DOHH2 (cell line): ENCODE data around the gene PKP4.

Source experiments
- H3F3A ChIP-seq: fragments of 200-600 bp; sonication (generic), shearing (Covaris generic); 2 replicates; pipeline ENCODE4 v1.6.0; 2016; ENCODE audit warnings: antibody characterized with exemption, mild to moderate bottlenecking; ENCODE audit not compliant: control insufficient read depth, insufficient read depth
- H3K27ac ChIP-seq: fragments of 200-600 bp; sonication (generic); 2 replicates; pipeline ENCODE4 v1.5.1; 2014; ENCODE audit warnings: low read depth, mild to moderate bottlenecking, low read length, moderate library complexity
- H3K27me3 ChIP-seq: fragments of 200-600 bp; sonication (generic); 2 replicates; pipeline ENCODE4 v1.6.1; 2014; ENCODE audit warnings: mild to moderate bottlenecking, low read length, mixed read lengths; ENCODE audit not compliant: control insufficient read depth
- H3K36me3 ChIP-seq: fragments of 200-600 bp; sonication (generic); 2 replicates; pipeline ENCODE4 v1.6.1; 2014; ENCODE audit warnings: mild to moderate bottlenecking, low read length, moderate library complexity, mixed read lengths; ENCODE audit not compliant: control insufficient read depth
- H3K4me1 ChIP-seq: fragments of 200-600 bp; sonication (generic); 2 replicates; pipeline ENCODE4 v1.6.1; 2014; ENCODE audit warnings: mild to moderate bottlenecking, low read length, mixed read lengths; ENCODE audit not compliant: control insufficient read depth
- H3K4me2 ChIP-seq: fragments of 200-600 bp; sonication (generic); 2 replicates; pipeline ENCODE4 v1.6.0; 2014; ENCODE audit warnings: mild to moderate bottlenecking, low read length, moderate library complexity
- H3K4me3 ChIP-seq: fragments of 200-600 bp; sonication (generic); 2 replicates; pipeline ENCODE4 v1.5.1; 2014; ENCODE audit warnings: mild to moderate bottlenecking, low read length, mixed read lengths
- H3K79me2 ChIP-seq: fragments of 200-600 bp; sonication (generic); 2 replicates; pipeline ENCODE4 v1.6.1; 2014; ENCODE audit warnings: mild to moderate bottlenecking, low read length, mixed read lengths; ENCODE audit not compliant: control insufficient read depth
- H3K9me2 ChIP-seq: fragments of 200-600 bp; sonication (generic); replicated peaks from 2 replicates; pipeline ENCODE4 v1.6.1; 2014; ENCODE audit warnings: mild to moderate bottlenecking, low read length, mixed read lengths; ENCODE audit not compliant: control insufficient read depth
- H3K9me3 ChIP-seq: fragments of 200-600 bp; sonication (generic); 2 replicates; pipeline ENCODE4 v1.6.1; 2014; ENCODE audit warnings: antibody characterized with exemption, low read length, mixed read lengths; ENCODE audit not compliant: control insufficient read depth, insufficient read depth
- H4K20me1 ChIP-seq: fragments of 200-600 bp; sonication (generic); 2 replicates; pipeline ENCODE4 v1.6.0; 2014; ENCODE audit warnings: low read depth, mild to moderate bottlenecking, antibody characterized with exemption, low read length, moderate library complexity; ENCODE audit not compliant: control insufficient read depth, insufficient read depth
- CTCF ChIP-seq: fragments of 200-600 bp; sonication (generic); IDR thresholded peaks from one replicate; pipeline ENCODE4 v1.5.1; 2014; ENCODE audit warnings: antibody characterized with exemption, mild to moderate bottlenecking, low read depth, low read length; ENCODE audit not compliant: poor library complexity, severe bottlenecking
- EZH2phosphoT487 ChIP-seq: fragments of 200-600 bp; sonication (generic); IDR thresholded peaks from 2 replicates; pipeline ENCODE4 v1.6.1; 2017; ENCODE audit warnings: borderline replicate concordance, mild to moderate bottlenecking, antibody characterized with exemption, low read length, moderate library complexity, mixed read lengths

Gene PKP4

GRCh38 chr2:158456309-158457066, at the start of gene PKP4, which contains the start of gene CCDC148:
TSS of gene PKP4 (plus strand) at chr2:158456952. CDS start at chr2:158533185, 76,233 bp downstream.
TSS of gene CCDC148 (minus strand) at chr2:158456753. CDS start at chr2:158456439, 314 bp downstream.
- H3K27ac ChIP-seq: peak within 1 kb of the TSS; percentile 16; the same call in 1 of the 2 replicates
- peaks cover 24% of the 10 kb centered on the region for H3K4me1 ChIP-seq
- H3K9me3 ChIP-seq: no peaks in the 10 kb centered on the region
- peaks cover 21% of the 10 kb centered on the region for H3K27me3 ChIP-seq
- no peaks in the 10 kb centered on the region for H3K36me3 ChIP-seq
- no peaks in the 10 kb centered on the region for H3K9me2 ChIP-seq
- peak within 1 kb of the TSS; percentile 84 for H3K4me2 ChIP-seq
- H3K79me2 ChIP-seq: peaks cover 44% of the 10 kb centered on the region
- TF ChIP-seq EZH2phosphoT487: no peak
- no peak for TF ChIP-seq CTCF
- no peaks in the 10 kb centered on the region for H3F3A ChIP-seq
- peaks cover 12% of the 10 kb centered on the region; the same call in 1 of the 2 replicates for H4K20me1 ChIP-seq
- peak within 1 kb of the TSS; percentile 94 for H3K4me3 ChIP-seq

GRCh38 chr2:158407031-158407430, 49.7 kb upstream of the PKP4 start:
- no peak for TF ChIP-seq CTCF
- TF ChIP-seq EZH2phosphoT487: no peak
- Histone ChIP-seq H3K79me2 (no peaks in the 10 kb centered on the region), H3F3A (no peaks in the 10 kb centered on the region), H3K4me3 (no peak overlapping the region), H3K4me1 (no peaks in the 10 kb centered on the region), H3K27me3 (no peaks in the 10 kb centered on the region), H3K9me2 (no peaks in the 10 kb centered on the region), H3K4me2 (no peak overlapping the region), H4K20me1 (no peaks in the 10 kb centered on the region), H3K27ac (no peak overlapping the region), H3K36me3 (no peaks in the 10 kb centered on the region), H3K9me3 (no peaks in the 10 kb centered on the region)

- Histone ChIP-seq H3K4me1 (no peaks in the 10 kb centered on the region), H3K79me2 (no peaks in the 10 kb centered on the region), H3K9me2 (no peaks in the 10 kb centered on the region), H3F3A (no peaks in the 10 kb centered on the region), H4K20me1 (no peaks in the 10 kb centered on the region), H3K4me2 (no peak overlapping the region), H3K36me3 (no peaks in the 10 kb centered on the region), H3K4me3 (no peak overlapping the region), H3K27ac (no peak overlapping the region), H3K9me3 (no peaks in the 10 kb centered on the region), H3K27me3 (no peaks in the 10 kb centered on the region)
- no peak for TF ChIP-seq CTCF
- no peak for TF ChIP-seq EZH2phosphoT487
Observed at GRCh38 chr2:158410132-158410531, 46.6 kb upstream of the PKP4 start.
